Naive B cell (primary cell): ENCODE results near the gene ZFAND3. TPM values are rescaled to one million over a fixed set of nuclear protein-coding genes. Genes with fewer than 3 reads are reported as not detected.
A peak's percentile ranks its signal among the peaks of the same experiment; 100 is the strongest.

Source experiments
- ATAC-seq, 2 donors: fragments of 150-1000 bp; cut with Tn5 transposase; 2 replicates each; pipeline ENCODE4 v1.10.0; 2021; ENCODE audit warnings: low read depth in 2 of 2, mild to moderate bottlenecking in 2 of 2, moderate library complexity in 2 of 2
- DNase-seq: peaks from one replicate; pipeline ENCODE4 v3.0.0; 2022
- H3K27ac Mint-ChIP-seq, 6 donors: one replicate each; pipeline ENCODE4 v1.8.0; 2020 to 2022; ENCODE audit warnings: mild to moderate bottlenecking in 6 of 6, mixed read lengths in 6 of 6, moderate library complexity in 5 of 6, inconsistent platforms in 2 of 6
- H3K27me3 Mint-ChIP-seq, 3 donors: one replicate each; pipeline ENCODE4 v1.8.0; 2021 to 2022; ENCODE audit warnings: mixed read lengths in 3 of 3, mild to moderate bottlenecking in 1 of 3
- H3K36me3 Mint-ChIP-seq, 2 donors: one replicate each; pipeline ENCODE4 v1.8.0; 2020 to 2022; ENCODE audit warnings: mixed read lengths in 2 of 2, inconsistent platforms in 1 of 2, mild to moderate bottlenecking in 1 of 2
- H3K4me1 Mint-ChIP-seq, 3 donors: one replicate each; pipeline ENCODE4 v1.8.0; 2020 to 2022; ENCODE audit warnings: mixed read lengths in 3 of 3, inconsistent platforms in 1 of 3, mild to moderate bottlenecking in 1 of 3, moderate library complexity in 1 of 3
- H3K4me3 Mint-ChIP-seq, 8 donors: one replicate each; pipeline ENCODE4 v1.8.0; 2020 to 2022; ENCODE audit warnings: mild to moderate bottlenecking in 8 of 8, mixed read lengths in 8 of 8, moderate library complexity in 8 of 8, inconsistent platforms in 2 of 8
- H3K9me3 Mint-ChIP-seq, 7 donors: one replicate each; pipeline ENCODE4 v1.8.0; 2020 to 2022; ENCODE audit warnings: mixed read lengths in 7 of 7, mild to moderate bottlenecking in 5 of 7, inconsistent platforms in 2 of 7, moderate library complexity in 1 of 7
- polyA plus RNA-seq, 6 donors: library from polyadenylated mRNA; unstranded; fragments of 300-500 nt; fragmentation: Illumina TruSeq; gene quantifications; one replicate each; pipeline ENCODE4 v1.2.3, GENCODE V29; 2021; ENCODE audit warnings: low read depth in 6 of 6

ZFAND3 gene, protein sequence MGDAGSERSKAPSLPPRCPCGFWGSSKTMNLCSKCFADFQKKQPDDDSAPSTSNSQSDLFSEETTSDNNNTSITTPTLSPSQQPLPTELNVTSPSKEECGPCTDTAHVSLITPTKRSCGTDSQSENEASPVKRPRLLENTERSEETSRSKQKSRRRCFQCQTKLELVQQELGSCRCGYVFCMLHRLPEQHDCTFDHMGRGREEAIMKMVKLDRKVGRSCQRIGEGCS
- polyA plus RNA-seq: 1 to 10 TPM; 1.9 to 6.7 (median 4.4) TPM

GRCh38 chr6:37819177-37819801 lies at the start of gene ZFAND3:
Gene ZFAND3, plus strand, starts transcription at chr6:37819727. Its CDS starts 219 bp downstream, at chr6:37819946.
- Mint-ChIP-seq H3K27ac (peak within 1 kb of the TSS; percentile 95 to 99 (median 98)), H3K4me3 (peak within 1 kb of the TSS; percentile 85 to 100 (median 97)), H3K36me3 (no peaks in the 10 kb centered on the region), H3K4me1 (peaks cover 28 to 60% (median 39%) of the 10 kb centered on the region in 3 donors), H3K9me3 (no peaks in the 10 kb centered on the region), H3K27me3 (no peaks in the 10 kb centered on the region)
- ATAC-seq: peak; percentile 77 to 79
- DNase-seq: peak; percentile 97

- Mint-ChIP-seq H3K4me3 (no peak overlapping the region), H3K9me3 (peaks cover 4 to 14% (median 11%) of the 10 kb centered on the region in 7 donors), H3K36me3 (peaks cover 0 to 8% of the 10 kb centered on the region in 2 donors), H3K27ac (peak overlapping the region in 2 of 6 donors; percentile 0 to 26), H3K27me3 (peaks cover 0 to 32% (median 30%) of the 10 kb centered on the region in 3 donors), H3K4me1 (no peaks in the 10 kb centered on the region)
- DNase-seq: no peak
- ATAC-seq: no peak
Measured at GRCh38 chr6:37774028-37774680, 45.4 kb upstream of the ZFAND3 start.

GRCh38 chr6:37776566-37776965 lies 43.0 kb upstream of the ZFAND3 start:
- Mint-ChIP-seq H3K36me3 (peaks cover 0 to 8% of the 10 kb centered on the region in 2 donors), H3K9me3 (peaks cover 4 to 14% (median 10%) of the 10 kb centered on the region in 7 donors), H3K4me3 (no peak overlapping the region), H3K4me1 (no peaks in the 10 kb centered on the region), H3K27me3 (peaks cover under 1 to 35% (median 30%) of the 10 kb centered on the region in 3 donors), H3K27ac (no peak overlapping the region)
- ATAC-seq (no peak), DNase-seq (no peak)

GRCh38 chr6:37777272-37777834 lies 42.2 kb upstream of the ZFAND3 start:
- no peak overlapping the region for H3K27ac Mint-ChIP-seq
- no peak for ATAC-seq
- no peak for DNase-seq
- no peaks in the 10 kb centered on the region for H3K4me1 Mint-ChIP-seq
- H3K36me3 Mint-ChIP-seq: peaks cover 0 to 6% of the 10 kb centered on the region in 2 donors
- H3K4me3 Mint-ChIP-seq: peak overlapping the region in 1 of 8 donors; percentile 37
- peaks cover 4 to 14% (median 10%) of the 10 kb centered on the region in 7 donors for H3K9me3 Mint-ChIP-seq
- peaks cover 4 to 34% (median 30%) of the 10 kb centered on the region in 3 donors for H3K27me3 Mint-ChIP-seq

DNA sequence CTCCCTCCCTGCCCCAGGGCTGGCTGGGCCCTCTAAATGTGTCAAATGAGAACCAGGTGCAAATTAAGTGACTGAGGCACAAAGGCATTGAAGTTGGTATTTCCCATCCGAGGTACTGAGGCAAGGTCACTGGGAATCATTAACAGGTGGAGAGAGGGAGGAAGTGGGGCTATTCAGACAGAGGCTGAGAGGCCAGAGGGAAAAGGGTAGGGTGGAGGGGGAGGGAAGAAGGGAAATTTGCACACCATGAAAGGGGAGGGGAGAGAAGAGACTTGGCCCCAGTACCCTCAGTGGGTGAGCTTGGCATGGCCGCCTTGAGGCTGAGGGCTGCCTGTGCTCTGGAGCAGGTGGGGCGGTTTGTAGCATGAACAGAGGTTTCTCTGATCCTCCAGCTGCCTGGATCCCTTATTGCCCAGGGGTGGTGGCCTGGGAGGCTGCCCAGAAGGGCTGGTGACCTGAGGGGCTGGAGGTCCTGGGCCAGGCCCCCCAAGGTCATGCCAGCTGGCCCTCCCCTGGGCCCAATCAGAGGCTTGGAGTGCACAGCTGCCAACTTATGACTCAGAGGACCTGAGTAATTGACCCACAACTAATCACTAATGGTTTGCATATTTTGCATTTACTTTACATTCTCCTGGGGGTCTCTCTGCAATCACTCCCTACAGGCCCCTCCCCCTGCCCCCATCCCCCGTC lies 40.3 kb upstream of the ZFAND3 start:
- Mint-ChIP-seq H3K27ac (no peak overlapping the region), H3K4me3 (no peak overlapping the region), H3K4me1 (peaks cover 16% of the 10 kb centered on the region in 3 donors), H3K36me3 (no peaks in the 10 kb centered on the region), H3K27me3 (peaks cover 4 to 46% (median 40%) of the 10 kb centered on the region in 3 donors), H3K9me3 (peaks cover 0 to 3% (median 1%) of the 10 kb centered on the region in 7 donors)
- DNase-seq (no peak), ATAC-seq (no peak)

DNA sequence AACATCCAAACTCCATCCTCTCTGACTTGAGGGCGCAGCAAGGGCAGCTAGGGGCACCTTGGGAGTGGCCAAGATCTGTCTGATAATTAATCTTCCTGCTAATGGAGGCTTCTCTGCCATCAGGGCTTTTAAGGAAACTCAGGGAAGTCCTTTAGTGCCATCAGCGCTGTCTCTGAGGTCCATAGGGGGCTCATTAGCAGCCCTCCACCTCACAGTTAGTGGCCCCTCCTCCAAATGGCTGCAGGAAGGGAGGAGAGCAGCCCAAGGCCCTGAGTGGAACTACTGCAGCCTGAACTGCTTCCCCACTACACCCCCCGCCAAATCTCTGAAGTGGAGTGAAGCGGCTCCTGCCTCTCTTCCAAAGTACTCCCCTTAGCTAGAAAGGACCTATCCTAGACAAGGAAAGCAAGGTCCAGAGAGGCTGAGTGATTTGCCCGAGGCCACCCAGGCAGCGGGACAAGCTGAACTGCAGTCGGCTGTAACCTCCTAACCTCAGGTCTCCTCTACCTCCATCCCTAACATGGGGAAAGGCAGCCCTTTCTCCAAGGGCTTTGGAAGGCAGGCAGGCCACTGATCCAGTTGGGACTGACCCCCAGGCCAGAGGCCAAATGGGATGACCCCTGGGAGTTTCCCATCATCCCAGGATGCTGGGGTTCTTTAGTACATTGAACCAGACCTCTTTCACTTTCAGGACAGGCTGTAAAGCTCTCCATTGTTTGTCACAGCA lies 39.5 kb upstream of the ZFAND3 start:
- Mint-ChIP-seq H3K4me3 (no peak overlapping the region), H3K36me3 (no peaks in the 10 kb centered on the region), H3K27me3 (peaks cover 4 to 54% (median 48%) of the 10 kb centered on the region in 3 donors), H3K9me3 (no peaks in the 10 kb centered on the region), H3K27ac (no peak overlapping the region), H3K4me1 (peaks cover 19 to 24% (median 21%) of the 10 kb centered on the region in 3 donors)
- DNase-seq (no peak), ATAC-seq (no peak)

DNA sequence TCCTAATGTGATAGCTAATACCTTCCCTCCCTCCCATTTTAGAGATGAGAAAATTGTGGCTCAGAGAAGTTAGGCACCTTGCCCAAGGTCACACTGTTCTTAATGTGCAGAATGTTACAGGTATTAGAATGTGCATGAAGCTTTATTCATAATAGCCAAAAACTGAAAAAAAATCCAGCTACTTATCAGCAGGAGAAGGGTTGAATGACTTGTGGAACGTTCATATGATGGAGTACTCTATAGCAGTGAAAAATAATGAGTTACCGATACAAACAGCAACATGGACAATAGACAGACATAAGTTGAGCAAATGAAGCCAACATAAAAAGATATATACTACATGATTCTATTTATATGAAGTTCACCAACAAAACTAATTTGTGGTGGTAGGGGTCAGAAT lies 37.7 kb upstream of the ZFAND3 start:
- Mint-ChIP-seq H3K4me1 (peaks cover 19 to 24% (median 21%) of the 10 kb centered on the region in 3 donors), H3K27me3 (peaks cover 10 to 63% (median 58%) of the 10 kb centered on the region in 3 donors), H3K9me3 (no peaks in the 10 kb centered on the region), H3K4me3 (no peak overlapping the region), H3K27ac (no peak overlapping the region), H3K36me3 (no peaks in the 10 kb centered on the region)
- DNase-seq (no peak), ATAC-seq (no peak)

- ATAC-seq (peak; percentile 34 to 40), DNase-seq (no peak)
- Mint-ChIP-seq H3K27me3 (peaks cover 10 to 54% (median 44%) of the 10 kb centered on the region in 3 donors), H3K9me3 (no peaks in the 10 kb centered on the region), H3K4me1 (peaks cover 19 to 24% (median 21%) of the 10 kb centered on the region in 3 donors), H3K4me3 (peak overlapping the region; percentile 78 to 92 (median 88)), H3K27ac (peak overlapping the region in 3 of 6 donors; percentile 9 to 56 (median 17)), H3K36me3 (no peaks in the 10 kb centered on the region)
Measured at GRCh38 chr6:37783025-37783855, 36.3 kb upstream of the ZFAND3 start.

GRCh38 chr6:37783856-37784584 lies 35.5 kb upstream of the ZFAND3 start:
- Mint-ChIP-seq H3K9me3 (no peaks in the 10 kb centered on the region), H3K27ac (peak overlapping the region in 4 of 6 donors; percentile 8 to 64 (median 32)), H3K4me1 (peaks cover 19 to 24% (median 21%) of the 10 kb centered on the region in 3 donors), H3K36me3 (no peaks in the 10 kb centered on the region), H3K4me3 (peak overlapping the region; percentile 78 to 92 (median 88)), H3K27me3 (peaks cover 10 to 49% (median 36%) of the 10 kb centered on the region in 3 donors)
- DNase-seq (peak; percentile 11), ATAC-seq (peak; percentile 75)

GRCh38 chr6:37784585-37784967 lies 35.0 kb upstream of the ZFAND3 start:
- ATAC-seq: no peak
- H3K27me3 Mint-ChIP-seq: peaks cover 10 to 49% (median 36%) of the 10 kb centered on the region in 3 donors
- peak overlapping the region in 1 of 6 donors; percentile 91 for H3K27ac Mint-ChIP-seq
- no peaks in the 10 kb centered on the region for H3K36me3 Mint-ChIP-seq
- no peak for DNase-seq
- no peaks in the 10 kb centered on the region for H3K9me3 Mint-ChIP-seq
- H3K4me1 Mint-ChIP-seq: peaks cover 19 to 24% (median 21%) of the 10 kb centered on the region in 3 donors
- peak overlapping the region; percentile 78 to 92 (median 88) for H3K4me3 Mint-ChIP-seq

DNA sequence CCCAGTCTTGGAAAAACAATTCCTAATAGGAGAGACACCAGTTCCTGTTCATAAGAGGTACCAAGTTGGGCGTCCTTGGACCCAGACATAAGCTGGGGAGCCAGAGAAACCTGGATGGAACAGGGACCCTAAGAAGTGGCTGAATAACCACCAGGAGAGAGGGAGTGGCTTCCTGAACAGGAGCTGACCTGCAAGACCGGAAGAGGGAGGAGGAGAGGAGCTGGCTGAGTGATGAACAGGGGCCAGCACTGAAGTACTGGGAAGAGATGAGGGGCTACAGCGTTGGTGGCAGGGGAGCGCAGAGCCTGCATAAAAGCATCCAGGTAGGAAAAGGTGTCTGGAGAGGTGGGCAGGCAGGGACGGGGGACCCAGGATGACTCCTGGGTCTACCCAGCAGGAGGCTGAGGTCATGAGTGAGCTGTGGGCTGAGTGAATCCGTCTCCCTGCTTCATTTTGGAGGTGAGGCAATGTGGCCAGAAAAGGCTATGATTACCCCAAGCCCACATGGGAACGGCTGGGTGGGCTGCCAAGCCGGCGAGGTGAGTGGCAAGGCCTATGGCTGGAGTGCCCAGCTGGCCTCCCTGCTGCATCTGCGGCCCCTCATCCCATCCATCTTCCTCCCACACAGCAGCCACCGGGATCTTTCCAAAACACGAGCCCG lies 34.4 kb upstream of the ZFAND3 start:
- Mint-ChIP-seq H3K9me3 (no peaks in the 10 kb centered on the region), H3K36me3 (no peaks in the 10 kb centered on the region), H3K27me3 (peaks cover 10 to 49% (median 36%) of the 10 kb centered on the region in 3 donors), H3K4me1 (peaks cover 19 to 24% (median 21%) of the 10 kb centered on the region in 3 donors), H3K27ac (peak overlapping the region in 1 of 6 donors; percentile 91), H3K4me3 (peak overlapping the region in 6 of 8 donors; percentile 3 to 91 (median 66))
- DNase-seq: no peak
- ATAC-seq: no peak
